Muscle layer of duodenum (tissue), 2 donors: ENCODE results near the gene ARFGAP2.

Source experiments
- H3K27ac ChIP-seq: one replicate; pipeline ENCODE4 v1.7.0; 2013; ENCODE audit warnings: mild to moderate bottlenecking, low read length
- H3K27me3 ChIP-seq: one replicate; pipeline ENCODE4 v1.7.0; 2013; ENCODE audit warnings: low read depth, mild to moderate bottlenecking, control low read depth, low read length
- H3K36me3 ChIP-seq, 2 donors: one replicate each; pipeline ENCODE4 v1.7.0; 2013; ENCODE audit warnings: low read length in 2 of 2, control low read depth in 1 of 2, mild to moderate bottlenecking in 1 of 2; ENCODE audit not compliant: insufficient read depth in 2 of 2, control insufficient read depth in 1 of 2
- H3K4me1 ChIP-seq, 2 donors: one replicate each; pipeline ENCODE4 v1.7.0; 2013; ENCODE audit warnings: low read length in 2 of 2, mild to moderate bottlenecking in 2 of 2, control low read depth in 1 of 2, moderate library complexity in 1 of 2; ENCODE audit not compliant: insufficient read depth in 2 of 2, control insufficient read depth in 1 of 2
- H3K4me3 ChIP-seq, 2 donors: one replicate each; pipeline ENCODE4 v1.7.0; 2013; ENCODE audit warnings: low read length in 2 of 2, low read depth in 1 of 2, mild to moderate bottlenecking in 1 of 2
- H3K9me3 ChIP-seq, 2 donors: one replicate each; pipeline ENCODE4 v1.7.0; 2013; ENCODE audit warnings: low read length in 2 of 2, control low read depth in 1 of 2, mild to moderate bottlenecking in 1 of 2; ENCODE audit not compliant: control insufficient read depth in 1 of 2
- donor health status: healthy.

ARFGAP2 gene

DNA sequence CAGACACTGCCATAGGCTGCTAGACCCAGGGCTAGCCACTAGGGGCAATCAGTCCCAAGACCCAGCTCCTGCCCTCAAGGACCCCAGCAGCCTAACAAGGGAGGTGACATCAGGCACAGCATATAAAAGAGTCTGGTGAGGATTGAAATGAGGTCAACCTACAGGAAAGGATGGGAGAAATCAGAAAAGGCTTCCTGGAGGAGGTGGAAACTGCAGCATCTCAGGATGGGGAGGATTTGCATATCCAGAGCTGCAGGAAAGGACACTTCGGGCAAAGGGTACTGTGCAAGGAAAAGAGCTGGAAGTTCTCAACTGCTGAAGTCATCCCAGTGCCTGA is 2.9 kb upstream of the ARFGAP2 start:
- Histone ChIP-seq H3K4me1 (peaks cover 17 to 44% of the 10 kb centered on the region in 2 donors), H3K36me3 (peaks cover 11 to 34% of the 10 kb centered on the region in 2 donors), H3K27ac (no peak overlapping the region), H3K27me3 (no peaks in the 10 kb centered on the region), H3K4me3 (no peak overlapping the region), H3K9me3 (no peaks in the 10 kb centered on the region)

DNA sequence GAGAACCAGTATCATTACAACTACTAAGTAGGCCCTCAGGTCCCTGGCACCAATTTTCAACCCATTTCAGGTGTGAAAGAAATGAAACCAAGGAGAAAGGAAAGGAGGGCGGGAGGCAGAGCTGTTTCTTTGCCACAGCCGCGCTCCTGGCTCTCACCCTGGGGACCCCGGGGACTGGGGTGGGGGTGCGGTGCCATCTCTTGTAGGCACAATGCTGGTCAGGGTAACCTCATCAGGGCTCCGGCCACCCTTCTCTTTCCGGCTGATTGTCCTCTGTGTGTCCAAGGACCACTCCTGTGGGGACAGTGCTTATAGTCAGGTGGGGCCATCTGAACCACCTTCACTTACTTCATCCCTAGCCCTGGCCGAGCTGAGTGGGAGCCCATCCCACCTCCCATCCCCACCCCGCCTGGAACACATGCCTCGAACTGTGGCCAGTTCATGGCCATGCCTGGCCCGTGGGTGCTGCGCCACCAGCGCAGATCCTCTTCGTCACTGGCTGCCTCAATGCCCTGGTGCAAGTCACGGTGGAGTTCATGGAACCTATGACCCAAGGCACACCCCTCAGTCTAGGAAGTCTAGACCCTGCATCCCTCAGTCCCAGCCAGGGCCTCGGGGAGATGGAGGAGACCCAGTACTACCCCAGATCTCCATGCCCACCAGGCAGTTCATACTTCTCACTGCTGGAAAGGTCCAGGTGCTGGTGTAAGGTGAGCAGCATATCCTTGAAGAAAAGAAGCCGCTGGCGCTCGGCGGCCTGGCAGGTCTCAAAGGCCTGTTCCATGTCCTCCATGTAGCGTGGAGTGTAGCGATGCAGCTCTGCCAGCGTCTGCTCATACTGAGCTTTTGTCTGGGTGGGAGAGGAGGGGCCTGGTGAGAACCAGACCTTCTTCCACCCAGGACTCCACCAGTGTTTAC is 2.3 kb upstream of the ARFGAP2 start:
- Histone ChIP-seq H3K9me3 (no peaks in the 10 kb centered on the region), H3K4me3 (no peak overlapping the region), H3K4me1 (peaks cover 17 to 38% of the 10 kb centered on the region in 2 donors), H3K27me3 (no peaks in the 10 kb centered on the region), H3K36me3 (peaks cover 12 to 37% of the 10 kb centered on the region in 2 donors), H3K27ac (no peak overlapping the region)

DNA sequence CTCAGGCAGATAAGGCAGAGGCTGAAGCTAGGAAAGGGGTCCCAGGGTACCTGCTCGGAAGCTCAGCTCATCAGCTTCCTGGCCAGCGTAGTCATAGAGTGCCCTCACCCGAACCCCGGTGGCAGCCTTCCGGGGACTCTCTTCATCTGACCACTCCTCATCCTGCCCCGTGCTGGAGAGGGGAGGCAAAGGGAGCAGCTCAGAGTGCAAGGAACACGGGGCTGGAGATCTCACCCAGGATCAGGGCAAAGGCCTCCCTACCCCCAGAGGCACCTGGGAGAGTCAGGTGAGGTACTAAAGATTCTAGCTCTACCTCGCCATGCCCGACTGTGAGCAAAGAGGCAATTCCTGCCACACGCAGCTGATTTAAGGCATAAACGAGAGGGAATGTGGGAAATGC is 1.6 kb upstream of the ARFGAP2 start:
- Histone ChIP-seq H3K4me3 (no peak overlapping the region), H3K9me3 (no peaks in the 10 kb centered on the region), H3K36me3 (peaks cover 18 to 43% of the 10 kb centered on the region in 2 donors), H3K27ac (peak overlapping the region; percentile 96), H3K4me1 (peaks cover 17 to 35% of the 10 kb centered on the region in 2 donors), H3K27me3 (no peaks in the 10 kb centered on the region)

DNA sequence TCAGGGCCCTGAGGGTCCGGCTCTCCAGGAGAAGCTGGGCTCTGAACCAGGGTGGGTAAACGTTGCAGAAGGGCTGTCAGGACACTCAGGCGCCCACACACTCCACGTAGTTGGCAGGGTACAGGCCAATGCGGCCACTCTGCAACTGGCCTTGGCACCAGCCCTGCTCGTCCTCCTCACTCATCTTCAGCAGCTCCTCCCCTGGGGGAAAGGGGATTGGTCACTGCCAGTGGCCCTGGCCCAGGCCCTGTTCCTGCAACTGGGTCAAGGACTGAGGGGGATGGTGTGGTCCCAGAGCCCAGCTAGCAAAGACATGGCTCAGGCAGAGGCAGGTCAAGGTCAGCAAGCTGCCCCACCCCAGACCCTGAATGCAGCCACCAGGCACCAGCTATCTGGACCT is 1.2 kb upstream of the ARFGAP2 start:
- peaks cover 23 to 48% of the 10 kb centered on the region in 2 donors for H3K36me3 ChIP-seq
- H3K4me3 ChIP-seq = peak overlapping the region; percentile 82 to 100
- H3K4me1 ChIP-seq = peaks cover 17 to 35% of the 10 kb centered on the region in 2 donors

DNA sequence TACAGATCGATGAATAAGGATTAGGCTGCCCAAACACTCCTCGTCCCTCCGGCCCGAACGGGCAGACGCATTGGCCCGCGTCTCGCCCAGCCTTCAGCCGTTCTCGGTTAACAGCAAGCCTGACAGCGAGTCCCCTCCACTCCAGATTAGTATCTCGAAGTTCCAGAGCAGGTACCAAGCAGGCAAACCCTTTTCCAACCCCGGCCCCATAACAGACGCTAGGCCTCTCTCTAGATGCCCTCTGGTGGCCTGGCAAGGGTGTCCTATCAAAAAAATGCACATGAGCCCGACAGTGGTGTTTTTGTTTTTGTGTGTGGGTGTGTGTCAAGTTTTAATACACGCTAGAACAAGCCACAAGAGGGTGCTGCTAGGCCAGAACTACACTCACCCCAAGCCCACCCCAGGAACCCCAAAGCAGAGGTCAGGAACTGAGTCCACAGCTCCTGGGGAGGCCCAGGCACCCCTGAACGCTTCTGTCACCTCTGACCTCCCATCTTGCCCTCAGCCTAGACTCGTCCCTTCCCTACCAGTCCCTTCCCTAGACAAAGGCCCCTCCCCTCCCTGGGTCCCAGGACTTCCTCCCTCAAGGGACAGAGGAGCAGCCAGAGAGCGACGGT is 658 bp upstream of the ARFGAP2 start:
- Histone ChIP-seq H3K36me3 (peaks cover 28 to 53% of the 10 kb centered on the region in 2 donors), H3K27ac (peak overlapping the region; percentile 96), H3K4me3 (peak overlapping the region; percentile 82 to 100), H3K9me3 (no peaks in the 10 kb centered on the region), H3K27me3 (no peaks in the 10 kb centered on the region), H3K4me1 (peaks cover 17 to 40% of the 10 kb centered on the region in 2 donors)

More for the DNA sequence above, 1.2 kb upstream of the ARFGAP2 start:
- Histone ChIP-seq H3K27me3 (no peaks in the 10 kb centered on the region), H3K27ac (peak overlapping the region; percentile 96), H3K9me3 (no peaks in the 10 kb centered on the region)

DNA sequence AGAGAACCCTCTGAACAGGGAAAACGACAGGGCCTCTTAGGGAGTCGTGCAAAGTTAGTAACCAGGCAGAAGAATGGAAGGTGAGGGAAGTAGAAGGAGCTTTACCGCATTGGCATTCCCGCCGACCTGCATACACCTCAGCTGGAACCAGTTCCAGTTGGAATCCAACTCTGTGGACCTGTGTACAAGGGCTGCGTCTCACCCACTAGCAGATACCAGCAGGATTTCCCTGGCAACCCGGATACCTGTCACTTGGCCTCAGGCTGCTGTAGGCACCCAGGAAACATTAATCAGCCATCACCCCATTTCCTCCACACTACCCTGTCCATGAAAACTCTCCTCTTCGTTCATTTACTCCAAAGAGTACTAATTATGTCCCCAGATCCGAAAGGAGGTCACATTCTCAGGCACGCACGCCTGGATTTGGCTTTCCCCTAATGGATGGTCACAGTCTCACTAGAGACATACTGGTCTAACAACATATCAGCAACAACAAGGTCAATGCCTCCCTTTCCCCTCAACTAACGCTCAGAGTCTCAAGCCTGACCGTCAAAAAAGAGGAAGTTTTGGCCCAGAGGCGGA is 842 bp downstream of the ARFGAP2 start:
- Histone ChIP-seq H3K4me1 (peaks cover 17 to 53% of the 10 kb centered on the region in 2 donors), H3K27me3 (no peaks in the 10 kb centered on the region), H3K9me3 (no peaks in the 10 kb centered on the region), H3K4me3 (peak overlapping the region; percentile 80 to 100), H3K36me3 (peaks cover 38 to 67% of the 10 kb centered on the region in 2 donors), H3K27ac (peak overlapping the region; percentile 95)

DNA sequence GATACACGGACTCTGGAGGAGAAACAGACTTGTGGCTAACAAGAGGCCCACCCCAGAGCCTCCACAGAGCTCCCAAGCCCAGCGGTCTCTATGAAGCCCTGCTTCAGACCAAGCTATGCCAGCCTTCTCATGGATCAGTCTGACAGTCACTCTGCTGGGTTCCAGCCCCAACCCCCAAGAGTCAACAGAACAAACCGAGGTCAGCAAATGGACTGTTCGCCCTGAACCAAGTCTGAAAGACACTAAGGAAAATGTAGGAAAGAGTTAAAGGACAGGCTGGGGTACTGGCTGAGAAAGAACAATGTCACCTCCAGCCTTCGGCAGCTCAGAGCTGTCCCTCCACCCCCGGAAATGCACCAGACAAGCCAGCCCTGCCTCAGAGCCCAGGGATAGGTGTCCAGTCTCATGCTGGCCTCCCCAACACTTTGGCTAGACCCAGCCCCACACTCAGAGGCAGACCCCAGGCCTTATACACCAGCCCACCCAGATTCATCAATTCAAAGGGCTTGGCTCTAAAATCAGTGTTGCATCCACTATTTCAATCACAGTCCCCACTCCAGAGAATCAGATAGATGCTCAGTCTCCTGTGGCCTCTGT is 3.8 kb downstream of the ARFGAP2 start:
- no peak overlapping the region for H3K27ac ChIP-seq

DNA sequence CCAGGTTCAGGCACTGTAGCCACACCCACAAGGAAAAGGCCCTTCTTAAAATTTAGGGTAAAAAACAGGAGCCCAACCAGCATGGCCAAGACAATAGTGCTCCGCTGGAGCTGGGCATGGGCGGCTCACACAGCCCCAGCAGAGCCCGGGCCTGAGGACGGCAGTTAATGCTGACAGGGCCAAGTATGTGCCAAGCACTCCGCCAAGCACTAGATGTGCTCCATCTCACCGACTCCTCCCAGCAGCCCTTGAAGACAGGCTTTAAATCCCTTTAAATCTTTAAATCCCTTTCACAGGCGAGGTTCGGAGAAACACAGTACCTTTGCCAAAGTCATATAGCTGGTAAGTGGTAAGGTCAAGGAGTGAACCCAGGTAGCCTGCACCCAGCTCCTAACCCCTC is 4.8 kb downstream of the ARFGAP2 start:
- peaks cover 11 to 40% of the 10 kb centered on the region in 2 donors for H3K4me1 ChIP-seq
- H3K27me3 ChIP-seq = no peaks in the 10 kb centered on the region
- H3K36me3 ChIP-seq = peaks cover 49 to 80% of the 10 kb centered on the region in 2 donors
- no peaks in the 10 kb centered on the region for H3K9me3 ChIP-seq
- no peak overlapping the region for H3K4me3 ChIP-seq
- no peak overlapping the region for H3K27ac ChIP-seq

More for the DNA sequence above, 3.8 kb downstream of the ARFGAP2 start:
- Histone ChIP-seq H3K4me1 (peaks cover 15 to 47% of the 10 kb centered on the region in 2 donors), H3K4me3 (no peak overlapping the region), H3K27me3 (no peaks in the 10 kb centered on the region), H3K36me3 (peaks cover 39 to 70% of the 10 kb centered on the region in 2 donors), H3K9me3 (no peaks in the 10 kb centered on the region)

DNA sequence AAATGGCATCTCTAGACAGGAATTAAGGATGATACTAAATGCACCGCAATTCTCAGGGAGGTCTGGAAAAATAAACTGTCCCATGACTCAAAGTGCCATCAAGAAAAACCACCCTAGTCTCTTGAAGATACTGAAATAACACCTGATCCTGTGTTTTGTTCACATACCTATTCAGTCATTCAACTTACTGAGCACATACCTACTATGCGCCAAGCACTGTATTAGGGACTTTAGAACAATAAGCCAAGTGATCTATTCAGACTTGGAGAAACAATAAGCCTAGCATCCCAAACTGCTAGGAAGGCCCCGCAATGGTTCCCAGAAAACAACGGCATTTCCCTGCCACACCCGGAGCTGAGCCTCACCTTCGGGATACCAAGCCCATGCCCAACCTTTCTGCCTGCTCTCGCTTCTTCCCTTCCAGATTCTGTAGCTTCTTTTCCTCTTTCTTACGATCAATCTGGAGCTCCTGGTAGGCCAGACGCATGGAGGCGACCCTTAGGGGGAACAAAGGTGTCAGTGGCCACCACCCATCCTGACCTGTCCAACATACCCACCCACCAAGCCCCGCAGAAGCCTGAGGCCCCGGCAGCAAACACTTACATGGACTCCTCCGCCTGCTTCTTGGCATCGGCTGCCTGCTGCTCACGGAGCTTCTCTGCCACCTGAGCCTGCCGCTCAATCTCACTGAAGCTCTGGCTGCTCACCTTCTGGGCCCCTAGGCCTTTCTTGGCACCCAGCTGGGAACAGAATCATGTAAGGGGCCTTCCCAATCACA is 5.4 kb downstream of the ARFGAP2 start:
- Histone ChIP-seq H3K4me3 (no peak overlapping the region), H3K27ac (no peak overlapping the region), H3K9me3 (no peaks in the 10 kb centered on the region), H3K36me3 (peaks cover 55 to 82% of the 10 kb centered on the region in 2 donors), H3K27me3 (no peaks in the 10 kb centered on the region), H3K4me1 (peaks cover 11 to 40% of the 10 kb centered on the region in 2 donors)

DNA sequence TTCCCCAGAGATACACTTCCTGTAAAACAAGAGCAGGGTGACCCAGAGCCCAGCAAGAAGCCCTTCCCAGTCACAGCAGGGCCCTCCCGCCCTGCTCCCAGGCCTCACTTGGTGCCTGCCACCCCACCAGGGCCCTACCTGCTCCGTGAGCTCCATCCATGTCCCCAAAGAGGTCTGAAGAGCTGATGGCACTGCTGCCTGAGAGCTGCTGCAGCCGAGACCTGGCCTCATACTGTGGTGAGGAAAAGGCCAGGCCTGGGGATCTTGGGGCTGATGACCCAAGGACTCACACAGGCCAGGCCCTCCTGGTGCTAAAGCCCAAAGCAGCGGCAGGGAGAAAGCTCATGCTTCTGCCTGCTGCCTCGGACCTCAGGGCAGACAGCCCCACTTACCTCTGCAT is 10.3 kb downstream of the ARFGAP2 start:
- H3K9me3 ChIP-seq = no peaks in the 10 kb centered on the region
- no peaks in the 10 kb centered on the region for H3K27me3 ChIP-seq
- H3K27ac ChIP-seq = no peak overlapping the region
- H3K4me1 ChIP-seq = peaks cover 0 to 21% of the 10 kb centered on the region in 2 donors
- H3K36me3 ChIP-seq = peaks cover 50 to 65% of the 10 kb centered on the region in 2 donors
- no peak overlapping the region for H3K4me3 ChIP-seq
